ENCODE measurements around the gene NHLH2.

DNA sequence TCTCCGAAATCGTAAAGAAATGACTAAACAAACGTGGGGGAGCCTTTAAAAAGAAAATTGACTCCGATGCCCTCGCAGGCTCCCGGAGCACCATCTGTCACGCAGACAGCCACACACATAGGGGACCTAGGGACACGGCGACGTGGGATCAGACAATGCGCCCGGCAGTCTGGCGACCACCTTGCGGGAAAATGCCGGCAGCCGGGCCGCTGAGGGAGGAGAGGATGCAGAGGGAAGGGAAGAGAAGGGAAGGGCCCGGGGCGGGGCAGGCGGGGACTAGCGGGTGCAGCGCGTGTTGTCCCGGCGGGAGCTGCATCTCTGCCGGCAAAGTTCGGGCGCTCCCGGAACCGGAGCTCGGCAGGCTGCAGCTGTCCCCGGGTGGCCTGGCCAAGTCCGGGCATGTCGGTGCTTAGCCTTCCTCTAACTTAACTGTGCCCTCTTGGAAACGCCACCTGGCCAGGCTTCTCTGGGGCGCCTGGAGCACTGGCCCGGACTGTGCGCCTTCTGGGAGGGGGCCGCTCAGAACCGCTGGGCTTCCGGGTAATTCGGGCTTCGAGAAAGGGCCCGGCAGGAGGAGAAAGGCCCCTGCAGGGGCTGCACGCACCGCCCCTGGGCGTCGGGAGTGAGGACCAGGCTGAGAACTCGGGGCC is 1.8 kb downstream of the NHLH2 start:
- TF ChIP-seq, protein P1, sequence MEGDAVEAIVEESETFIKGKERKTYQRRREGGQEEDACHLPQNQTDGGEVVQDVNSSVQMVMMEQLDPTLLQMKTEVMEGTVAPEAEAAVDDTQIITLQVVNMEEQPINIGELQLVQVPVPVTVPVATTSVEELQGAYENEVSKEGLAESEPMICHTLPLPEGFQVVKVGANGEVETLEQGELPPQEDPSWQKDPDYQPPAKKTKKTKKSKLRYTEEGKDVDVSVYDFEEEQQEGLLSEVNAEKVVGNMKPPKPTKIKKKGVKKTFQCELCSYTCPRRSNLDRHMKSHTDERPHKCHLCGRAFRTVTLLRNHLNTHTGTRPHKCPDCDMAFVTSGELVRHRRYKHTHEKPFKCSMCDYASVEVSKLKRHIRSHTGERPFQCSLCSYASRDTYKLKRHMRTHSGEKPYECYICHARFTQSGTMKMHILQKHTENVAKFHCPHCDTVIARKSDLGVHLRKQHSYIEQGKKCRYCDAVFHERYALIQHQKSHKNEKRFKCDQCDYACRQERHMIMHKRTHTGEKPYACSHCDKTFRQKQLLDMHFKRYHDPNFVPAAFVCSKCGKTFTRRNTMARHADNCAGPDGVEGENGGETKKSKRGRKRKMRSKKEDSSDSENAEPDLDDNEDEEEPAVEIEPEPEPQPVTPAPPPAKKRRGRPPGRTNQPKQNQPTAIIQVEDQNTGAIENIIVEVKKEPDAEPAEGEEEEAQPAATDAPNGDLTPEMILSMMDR (IDR thresholded peaks at IDR 0.05), result no peak
- no peak for TF ChIP-seq POLR2A (IDR thresholded peaks at IDR 0.05)
